Fibroblast of lung (primary cell): ENCODE results near the gene RASSF4. TPM values are rescaled to one million over a fixed set of nuclear protein-coding genes. Genes with fewer than 3 reads are reported as not detected.

Source experiments
- DNase-seq, 2 donors: peaks; one replicate each; pipeline versions ENCODE4 v3.0.0 to v3.0.0-alpha.2; 2010; ENCODE audit warnings: low read depth in 2 of 2
- H2AFZ ChIP-seq: 2 replicates; pipeline ENCODE4 v1.5.1; 2012; ENCODE audit warnings: low read length, control low read depth, inconsistent platforms
- H3K27ac ChIP-seq: 2 replicates; pipeline ENCODE4 v1.5.1; 2011; ENCODE audit warnings: low read length, control low read depth; ENCODE audit not compliant: insufficient read depth
- H3K27me3 ChIP-seq: 2 replicates; pipeline ENCODE4 v1.5.1; 2011; ENCODE audit warnings: mild to moderate bottlenecking, low read length; ENCODE audit not compliant: control insufficient read depth, insufficient read depth
- H3K36me3 ChIP-seq: 2 replicates; pipeline ENCODE4 v1.5.1; 2011; ENCODE audit warnings: low read length; ENCODE audit not compliant: control insufficient read depth, insufficient read depth
- H3K4me1 ChIP-seq: 2 replicates; pipeline ENCODE4 v1.5.1; 2011; ENCODE audit warnings: low read length; ENCODE audit not compliant: control insufficient read depth, insufficient read depth; ENCODE audit errors: extremely low read depth
- H3K4me2 ChIP-seq: 2 replicates; pipeline ENCODE4 v1.5.1; 2011; ENCODE audit warnings: low read length, control low read depth; ENCODE audit not compliant: insufficient read depth; ENCODE audit errors: extremely low read depth
- H3K4me3 ChIP-seq, 4 experiments: fragments of 200-600 bp in 1 of 4; sonication (generic) in 1 of 4; replicated peaks in 1 of 4; 2 replicates each; pipeline ENCODE4 v1.5.1; 2011 to 2016; ENCODE audit warnings: low read length in 4 of 4, low read depth in 3 of 4, mild to moderate bottlenecking in 3 of 4, control low read depth in 2 of 4, inconsistent platforms in 1 of 4, mixed read lengths in 1 of 4; ENCODE audit not compliant: insufficient read depth in 1 of 4; ENCODE audit errors: control extremely low read depth in 1 of 4
- H3K79me2 ChIP-seq: 2 replicates; pipeline ENCODE4 v1.5.1; 2012; ENCODE audit warnings: mild to moderate bottlenecking, low read length, inconsistent platforms; ENCODE audit not compliant: control insufficient read depth, insufficient read depth
- H3K9ac ChIP-seq: 2 replicates; pipeline ENCODE4 v1.5.1; 2011; ENCODE audit warnings: mild to moderate bottlenecking, low read length, control low read depth; ENCODE audit not compliant: insufficient read depth
- H3K9me3 ChIP-seq: 2 replicates; pipeline ENCODE4 v1.5.1; 2012; ENCODE audit warnings: low read depth, low read length; ENCODE audit not compliant: control insufficient read depth, insufficient read depth
- H4K20me1 ChIP-seq: 2 replicates; pipeline ENCODE4 v1.5.1; 2011; ENCODE audit warnings: low read length; ENCODE audit not compliant: control insufficient read depth, insufficient read depth; ENCODE audit errors: extremely low read depth
- EZH2 ChIP-seq: IDR thresholded peaks from 2 replicates; pipeline ENCODE4 v1.5.1; 2012; ENCODE audit warnings: low read length, control low read depth, mild to moderate bottlenecking; ENCODE audit errors: missing control alignments
- polyA plus RNA-seq, 2 donors: library from polyadenylated mRNA; depleted of rRNA in 1 of 2; stranded (reverse) in 1 of 2; unstranded in 1 of 2; fragments of >200 nt; gene quantifications; 2 replicates each; pipeline ENCODE4 v1.2.1, GENCODE V29; 2011 to 2012; ENCODE audit warnings: missing spikeins in 1 of 2
- total RNA-seq: library from RNA; depleted of rRNA; stranded (reverse); fragments of >200 nt; gene quantifications from 2 replicates; pipeline ENCODE4 v1.2.1, GENCODE V29; 2014
- TF ChIP-seq, protein P1 (sequence below), 2 donors: IDR thresholded peaks in 1 of 2; conservative IDR thresholded peaks in 1 of 2; 1 replicate in 1 of 2; 2 replicates in 1 of 2; pipeline ENCODE4 v1.5.1; 2011 to 2012; ENCODE audit warnings: low read length in 2 of 2, control low read depth in 1 of 2, inconsistent platforms in 1 of 2, low read depth in 1 of 2, mild to moderate bottlenecking in 1 of 2

Gene RASSF4
- total and polyA plus RNA-seq, 2 donors (not counting 1 experiment from before 2014, with no cell fraction given) = 6.4 to 11.4 TPM

- DNase-seq = no peak
- no peaks in the 10 kb centered on the region for H4K20me1 ChIP-seq
- TF ChIP-seq, protein P1, sequence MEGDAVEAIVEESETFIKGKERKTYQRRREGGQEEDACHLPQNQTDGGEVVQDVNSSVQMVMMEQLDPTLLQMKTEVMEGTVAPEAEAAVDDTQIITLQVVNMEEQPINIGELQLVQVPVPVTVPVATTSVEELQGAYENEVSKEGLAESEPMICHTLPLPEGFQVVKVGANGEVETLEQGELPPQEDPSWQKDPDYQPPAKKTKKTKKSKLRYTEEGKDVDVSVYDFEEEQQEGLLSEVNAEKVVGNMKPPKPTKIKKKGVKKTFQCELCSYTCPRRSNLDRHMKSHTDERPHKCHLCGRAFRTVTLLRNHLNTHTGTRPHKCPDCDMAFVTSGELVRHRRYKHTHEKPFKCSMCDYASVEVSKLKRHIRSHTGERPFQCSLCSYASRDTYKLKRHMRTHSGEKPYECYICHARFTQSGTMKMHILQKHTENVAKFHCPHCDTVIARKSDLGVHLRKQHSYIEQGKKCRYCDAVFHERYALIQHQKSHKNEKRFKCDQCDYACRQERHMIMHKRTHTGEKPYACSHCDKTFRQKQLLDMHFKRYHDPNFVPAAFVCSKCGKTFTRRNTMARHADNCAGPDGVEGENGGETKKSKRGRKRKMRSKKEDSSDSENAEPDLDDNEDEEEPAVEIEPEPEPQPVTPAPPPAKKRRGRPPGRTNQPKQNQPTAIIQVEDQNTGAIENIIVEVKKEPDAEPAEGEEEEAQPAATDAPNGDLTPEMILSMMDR (conservative IDR thresholded peaks at IDR 0.05 in 1 of 2, IDR thresholded peaks at IDR 0.05 in 1 of 2; ENCODE audit: low read depth in 1 of 2, low read length in 2 of 2) = no peak
- TF ChIP-seq EZH2 = no peak
- no peak overlapping the region for H3K4me2 ChIP-seq
- no peaks in the 10 kb centered on the region for H3K79me2 ChIP-seq
- no peak overlapping the region for H3K9ac ChIP-seq
- no peaks in the 10 kb centered on the region for H3K36me3 ChIP-seq
- H2AFZ ChIP-seq = no peak overlapping the region
- H3K4me3 ChIP-seq = no peak overlapping the region
- peaks cover 28% of the 10 kb centered on the region for H3K4me1 ChIP-seq
- H3K27me3 ChIP-seq = no peaks in the 10 kb centered on the region
- H3K27ac ChIP-seq = no peak overlapping the region
- H3K9me3 ChIP-seq = no peaks in the 10 kb centered on the region
Observed at GRCh38 chr10:44984671-44985101, 25.1 kb downstream of the RASSF4 start.

GRCh38 chr10:44985175-44985681 lies 25.6 kb downstream of the RASSF4 start:
- H3K4me1 ChIP-seq = peaks cover 25% of the 10 kb centered on the region
- H3K9me3 ChIP-seq = no peaks in the 10 kb centered on the region
- no peak overlapping the region for H3K9ac ChIP-seq
- DNase-seq = peak in 1 of 2 donors; percentile 71
- no peaks in the 10 kb centered on the region for H3K36me3 ChIP-seq
- H3K27ac ChIP-seq = no peak overlapping the region
- no peak overlapping the region for H3K4me3 ChIP-seq
- H4K20me1 ChIP-seq = no peaks in the 10 kb centered on the region
- no peaks in the 10 kb centered on the region for H3K27me3 ChIP-seq
- TF ChIP-seq, protein P1 (conservative IDR thresholded peaks at IDR 0.05 in 1 of 2, IDR thresholded peaks at IDR 0.05 in 1 of 2; ENCODE audit: low read depth in 1 of 2, low read length in 2 of 2) = no peak
- no peak overlapping the region for H3K4me2 ChIP-seq
- no peaks in the 10 kb centered on the region for H3K79me2 ChIP-seq
- H2AFZ ChIP-seq = no peak overlapping the region

DNA sequence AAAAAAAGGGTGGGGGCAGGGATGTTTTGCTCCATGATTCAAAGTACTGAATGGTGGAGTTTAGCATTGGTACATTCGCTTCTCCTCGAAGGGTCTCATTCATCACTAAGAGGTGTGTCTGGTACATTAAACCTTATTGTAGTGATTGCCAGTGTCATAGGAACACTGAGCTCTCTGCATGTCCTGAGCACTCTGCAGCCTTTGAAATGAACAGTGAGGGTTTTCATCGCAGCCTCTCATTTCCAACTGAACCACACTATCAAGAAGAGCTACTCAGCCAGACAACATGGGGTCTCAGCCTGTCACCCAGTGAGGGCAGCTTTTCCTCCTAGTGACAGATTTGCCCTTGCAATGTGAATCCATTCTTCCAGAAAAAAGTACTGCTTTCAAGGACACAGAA lies 26.6 kb downstream of the RASSF4 start:
- peaks cover 16% of the 10 kb centered on the region for H3K4me1 ChIP-seq
- H3K9me3 ChIP-seq = no peaks in the 10 kb centered on the region
- no peaks in the 10 kb centered on the region for H3K36me3 ChIP-seq
- no peak for DNase-seq
- no peaks in the 10 kb centered on the region for H3K27me3 ChIP-seq
- H3K4me3 ChIP-seq = no peak overlapping the region
- H3K79me2 ChIP-seq = no peaks in the 10 kb centered on the region
- TF ChIP-seq, protein P1 (conservative IDR thresholded peaks at IDR 0.05 in 1 of 2, IDR thresholded peaks at IDR 0.05 in 1 of 2; ENCODE audit: low read depth in 1 of 2, low read length in 2 of 2) = no peak
- no peak for TF ChIP-seq EZH2
- no peak overlapping the region for H3K4me2 ChIP-seq
- no peak overlapping the region for H2AFZ ChIP-seq
- no peak overlapping the region for H3K27ac ChIP-seq
- no peaks in the 10 kb centered on the region for H4K20me1 ChIP-seq
- H3K9ac ChIP-seq = no peak overlapping the region
